Ramos (cell line): ENCODE data around the gene CHKB.
"Not testable (repeated sequence)": the region's sequence is repeated elsewhere in the genome, so short reads cannot be mapped to it uniquely, and the experiment has no call there.

Experiments used
- in situ Hi-C: fragments of 300-500 bp; cut with MboI; formaldehyde crosslinking; loops from one replicate; pipeline ENCODE4 v1.14.3; 2022; ENCODE audit warnings: low sequenced_read_pairs; ENCODE audit not compliant: unreplicated experiment

The CHKB gene

DNA sequence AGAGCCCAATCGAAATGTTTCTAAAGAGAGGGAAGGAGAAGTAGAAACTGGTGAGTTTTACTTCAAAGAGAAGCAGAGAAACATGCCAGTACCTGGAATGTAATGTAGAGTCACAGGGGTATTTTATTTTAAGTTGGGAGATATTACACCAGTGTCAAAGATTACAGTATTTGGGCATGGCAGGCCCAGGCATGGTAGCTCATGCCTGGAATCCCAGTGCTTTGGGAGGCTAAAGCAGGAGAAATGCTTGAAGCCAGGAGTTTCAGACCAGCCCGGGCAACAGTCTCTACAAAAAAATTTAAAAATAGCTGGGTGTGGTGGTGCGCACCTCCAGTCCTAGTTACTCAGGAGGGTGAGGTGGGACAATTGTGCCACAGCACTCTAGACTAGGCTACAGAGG, 22.6 kb downstream of the CHKB start:
- in situ Hi-C loops = no loop called here

DNA sequence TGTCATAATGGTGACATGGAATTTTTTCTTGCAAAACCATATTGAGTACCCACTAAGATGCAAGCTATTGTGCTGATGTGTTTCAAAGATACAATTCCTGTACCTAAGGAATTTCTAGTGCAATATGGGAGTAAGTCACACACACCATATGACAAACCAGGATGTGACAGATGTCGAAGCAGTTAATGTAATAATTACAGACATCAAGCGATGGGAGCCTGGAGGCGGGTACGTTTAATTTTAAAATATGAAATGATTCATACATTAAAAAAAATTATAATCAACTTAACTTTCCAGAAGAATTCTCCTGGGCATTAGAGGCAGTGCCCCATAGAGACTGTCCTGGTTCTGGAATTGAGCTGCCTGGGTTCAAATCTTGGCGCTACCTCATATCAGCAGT, 25.9 kb downstream of the CHKB start:
- in situ Hi-C loops = no loop called here

DNA sequence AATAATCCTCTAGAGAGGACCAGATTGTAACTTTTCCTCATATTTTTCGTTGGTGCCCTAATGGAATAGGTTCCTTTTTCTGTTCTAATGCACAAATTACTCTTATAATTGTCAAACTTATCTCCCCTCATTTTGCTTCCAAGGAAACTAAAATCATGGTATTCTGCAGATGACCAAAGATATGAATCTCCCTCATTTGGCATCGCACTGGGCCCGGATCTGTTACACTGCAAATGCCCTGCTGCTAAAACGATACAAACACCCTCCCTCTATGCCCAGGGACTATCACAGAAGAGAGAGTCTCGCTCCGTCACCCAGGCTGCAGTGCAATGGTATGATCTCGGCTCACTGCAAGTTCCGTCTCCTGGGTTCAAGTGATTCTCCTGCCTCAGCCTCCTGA, 29.3 kb downstream of the CHKB start:
- in situ Hi-C loops = no loop called here

GRCh38 chr22:50551160-50551752, 31.4 kb downstream of the CHKB start:
- in situ Hi-C loops = no loop called here

GRCh38 chr22:50550395-50550794, 32.3 kb downstream of the CHKB start:
- in situ Hi-C loops = no loop called here

GRCh38 chr22:50548921-50549790, 33.5 kb downstream of the CHKB start:
- in situ Hi-C loops = no loop called here

GRCh38 chr22:50548040-50548920, 34.4 kb downstream of the CHKB start:
- in situ Hi-C loops = no loop called here

DNA sequence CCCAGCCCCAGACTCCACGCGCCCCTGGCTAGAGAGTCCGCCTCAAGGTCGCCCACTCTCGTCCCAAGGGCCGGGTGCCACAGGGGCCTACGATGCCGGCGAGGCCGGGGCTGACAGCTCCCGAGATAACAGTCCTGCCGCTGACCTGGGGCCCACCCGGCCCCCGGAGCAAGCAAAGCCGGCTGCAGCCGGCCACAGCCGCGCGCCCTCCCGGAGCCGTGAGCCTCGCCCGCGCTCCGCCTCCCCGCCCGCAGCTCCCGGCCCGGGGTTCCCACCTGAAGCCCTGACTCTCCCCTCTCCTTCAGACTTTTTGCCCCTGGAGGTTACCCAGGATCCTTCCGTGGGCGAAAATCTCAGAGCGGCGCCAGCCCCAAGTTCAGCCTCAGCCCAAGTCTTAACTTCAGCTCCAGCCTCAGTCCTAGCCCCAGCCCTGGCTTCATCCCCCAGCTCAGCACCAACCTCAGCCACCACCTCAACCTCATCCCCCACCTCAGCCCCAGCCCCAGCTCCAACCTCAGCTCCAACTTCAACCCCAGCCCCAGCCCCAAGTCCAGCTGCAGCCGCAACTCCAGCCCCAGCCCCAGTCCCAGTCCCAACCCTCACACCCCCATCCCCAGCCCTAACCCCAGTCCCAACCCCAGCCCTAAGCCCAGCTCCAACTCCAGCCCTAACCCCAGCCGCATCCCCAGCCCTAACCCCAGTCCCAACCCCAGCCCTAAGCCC, 35.2 kb downstream of the CHKB start:
- in situ Hi-C loops = no loop called here

GRCh38 chr22:50546326-50547262, 36.1 kb downstream of the CHKB start:
- in situ Hi-C loops = no loop called here

DNA sequence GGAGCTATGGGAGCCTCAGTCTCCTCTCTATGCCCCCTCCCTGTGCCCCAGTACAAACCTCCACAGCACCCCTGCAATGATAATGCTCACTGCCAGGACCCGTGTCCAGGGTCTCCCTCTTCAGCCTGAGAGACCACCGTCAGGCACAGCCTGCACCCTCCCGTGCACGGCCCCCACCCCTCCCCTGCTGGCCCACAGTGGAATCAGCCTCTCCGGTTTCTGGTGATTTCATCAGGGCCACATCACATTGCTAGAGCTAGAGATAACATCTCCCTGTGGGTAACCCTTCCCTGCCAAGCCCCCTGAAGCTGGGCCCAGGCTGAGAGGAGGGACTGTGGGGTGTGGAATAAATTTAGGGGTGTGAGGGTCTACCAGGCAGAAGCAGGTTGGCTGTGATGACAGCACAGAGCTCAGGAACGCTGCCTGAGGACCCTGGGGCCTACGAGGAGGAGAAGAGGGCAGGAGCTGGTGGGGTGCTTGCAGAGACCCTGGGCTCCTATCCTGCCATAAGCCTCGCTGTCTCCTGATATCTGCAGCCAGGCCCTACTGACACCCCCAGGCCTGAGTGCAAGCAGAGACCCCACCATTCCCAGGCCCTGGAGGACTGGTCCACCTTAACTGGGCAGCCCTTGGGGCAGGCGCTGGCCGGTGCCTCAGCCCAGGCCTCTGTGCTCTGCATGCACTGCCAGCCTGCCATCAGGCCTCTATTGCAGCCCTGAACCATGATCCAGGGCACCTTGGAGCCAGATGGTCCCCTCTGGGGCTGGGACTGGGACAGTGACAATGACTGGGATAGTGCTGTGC, 36.9 kb downstream of the CHKB start, which contains the start of gene KLHDC7B:
KLHDC7B (plus strand) TSS at position 378 of the 804 bp plus-strand sequence; CDS start at position 723, 345 bp downstream.
- in situ Hi-C loops = no loop called here

- in situ Hi-C loops = no loop called here
These were observed 37.8 kb downstream of the CHKB start for GRCh38 chr22:50544746-50545253.

DNA sequence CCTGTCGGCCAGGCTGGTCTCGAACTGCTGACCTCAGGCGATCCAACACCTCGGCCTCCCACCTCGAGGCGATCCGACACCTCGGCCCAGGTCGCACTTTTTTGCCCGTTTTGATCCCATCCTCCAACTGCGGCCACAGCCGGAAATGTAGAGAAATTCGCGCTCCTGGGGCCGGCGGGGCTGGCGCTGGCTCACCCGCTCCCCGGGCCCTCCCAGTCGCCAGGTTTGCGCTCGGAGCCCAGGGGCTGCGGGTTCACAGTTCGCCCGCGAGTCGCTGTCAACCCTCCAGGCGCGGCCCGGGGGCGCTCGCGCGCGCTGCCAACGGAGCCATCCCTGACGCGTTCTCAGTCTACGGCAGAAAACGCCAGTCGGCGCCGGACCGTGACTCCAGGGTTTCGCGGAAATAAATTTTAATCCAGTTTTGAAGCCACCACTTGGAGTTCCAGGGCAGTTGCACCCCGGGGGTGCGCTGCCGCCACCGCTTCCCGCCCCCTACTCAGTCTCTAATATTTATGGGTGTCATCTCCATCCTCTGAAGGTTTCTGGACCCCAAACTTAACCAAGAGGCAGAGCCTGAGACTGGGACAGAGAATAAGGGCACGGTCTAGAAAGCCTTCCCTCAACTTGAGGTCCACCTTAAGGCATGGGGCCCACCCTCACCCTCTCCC, 38.4 kb downstream of the CHKB start:
- in situ Hi-C loops = no loop called here

DNA sequence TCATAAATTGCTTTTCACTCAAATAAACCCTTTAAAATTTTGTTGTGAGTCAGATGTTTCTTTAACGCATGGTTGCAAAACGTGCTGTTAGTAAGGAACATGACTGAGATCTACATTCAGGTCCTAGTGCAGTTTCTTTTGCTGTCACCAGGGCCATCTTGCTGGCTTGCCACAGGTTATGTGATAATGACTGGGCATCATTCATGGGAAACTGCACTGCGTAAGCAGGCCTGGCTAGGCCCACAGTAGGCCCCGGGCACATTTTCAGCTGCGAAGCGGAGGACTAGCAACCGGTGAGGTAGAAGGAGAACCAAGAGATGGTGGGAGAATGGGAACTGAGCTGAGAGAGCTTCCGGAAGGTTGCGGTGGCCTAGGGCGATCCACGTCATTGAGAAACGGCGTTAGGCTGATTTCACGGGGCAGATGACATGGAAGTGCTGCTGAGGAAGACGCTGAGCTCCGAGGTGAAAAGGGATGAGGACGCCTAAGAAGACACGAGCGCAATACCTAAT, 40.2 kb downstream of the CHKB start:
- in situ Hi-C loops = no loop called here

DNA sequence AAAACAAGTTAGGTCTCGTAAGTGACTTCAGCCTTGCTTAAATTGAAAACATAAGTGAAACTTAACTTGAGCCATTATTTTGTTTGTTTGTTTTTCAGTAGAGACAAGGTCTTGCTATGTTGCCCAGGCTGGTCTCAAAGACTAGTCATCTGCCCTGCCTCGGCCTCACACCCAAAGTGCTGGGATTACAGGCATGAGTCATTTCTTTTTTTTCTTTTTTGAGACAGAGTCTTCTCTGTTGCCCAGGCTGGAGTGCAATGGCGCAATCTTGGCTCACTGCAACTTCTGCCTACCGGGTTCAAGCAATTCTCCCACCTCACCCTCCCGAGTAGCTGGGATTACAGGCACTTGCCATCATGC, 41.0 kb downstream of the CHKB start:
- in situ Hi-C loops = not testable (repeated sequence)

DNA sequence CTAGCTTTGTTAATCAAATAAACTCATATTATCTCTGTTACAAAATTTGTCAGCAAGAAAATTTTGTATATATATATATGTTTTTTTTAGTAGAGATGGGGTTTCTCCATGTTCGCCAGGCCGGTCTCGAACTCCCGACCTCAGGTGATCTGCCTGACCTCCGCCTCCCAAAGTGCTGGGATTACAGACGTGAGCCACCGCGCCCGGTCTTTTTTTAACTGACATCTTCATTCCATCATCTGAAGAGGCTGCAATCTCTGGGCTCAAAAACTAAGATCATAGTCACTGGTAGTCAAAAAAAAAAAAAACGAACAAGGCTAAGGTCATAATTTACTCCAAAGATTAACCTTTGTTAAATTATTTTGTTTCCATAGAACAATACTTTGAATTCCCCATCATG, 42.3 kb downstream of the CHKB start:
- in situ Hi-C loops = no loop called here

DNA sequence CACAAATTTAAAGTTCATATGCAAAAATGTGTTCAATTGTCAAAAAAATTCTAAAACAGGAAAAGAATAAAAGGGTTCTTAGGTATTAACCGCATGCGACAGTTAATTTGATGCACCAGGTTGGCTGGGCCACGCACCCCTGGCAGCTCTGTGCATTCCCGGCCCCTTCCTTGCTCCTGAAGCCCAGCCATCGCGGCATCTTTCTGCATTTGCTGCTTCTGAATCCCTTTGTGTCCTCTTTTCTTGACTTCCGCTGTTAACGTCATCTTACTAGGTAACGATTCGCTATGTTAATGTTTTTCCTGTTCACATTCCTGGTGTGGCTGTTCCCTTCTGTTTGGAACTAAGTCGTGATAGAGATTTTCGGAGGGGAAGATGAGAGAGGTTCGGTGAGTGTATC, 44.9 kb downstream of the CHKB start:
- in situ Hi-C loops = no loop called here

GRCh38 chr22:50536226-50536625, 46.4 kb downstream of the CHKB start:
- in situ Hi-C loops = no loop called here
